Upper lobe of left lung (tissue), 4 donors: ENCODE data around the gene SETBP1.

Source experiments
- POLR2A ChIP-seq, 4 donors: fragments of 450-650 bp; IDR thresholded peaks; one replicate each; pipeline ENCODE4 v1.5.1; 2016 to 2017; ENCODE audit warnings: antibody characterized with exemption in 4 of 4, mild to moderate bottlenecking in 2 of 4
- POLR2AphosphoS5 ChIP-seq, 2 donors: sonication (generic); formaldehyde crosslinking; IDR thresholded peaks; one replicate each; pipeline ENCODE4 v1.5.1; 2017; ENCODE audit warnings: antibody characterized with exemption in 2 of 2
- TF ChIP-seq, protein P1 (sequence below), 6 experiments: fragments of 450-650 bp in 4 of 6; fragments of 200-600 bp in 2 of 6; sonication (generic) in 2 of 6; IDR thresholded peaks; one replicate each; pipeline ENCODE4 v1.5.1; 2016 to 2019; ENCODE audit warnings: antibody characterized with exemption in 6 of 6

DNA sequence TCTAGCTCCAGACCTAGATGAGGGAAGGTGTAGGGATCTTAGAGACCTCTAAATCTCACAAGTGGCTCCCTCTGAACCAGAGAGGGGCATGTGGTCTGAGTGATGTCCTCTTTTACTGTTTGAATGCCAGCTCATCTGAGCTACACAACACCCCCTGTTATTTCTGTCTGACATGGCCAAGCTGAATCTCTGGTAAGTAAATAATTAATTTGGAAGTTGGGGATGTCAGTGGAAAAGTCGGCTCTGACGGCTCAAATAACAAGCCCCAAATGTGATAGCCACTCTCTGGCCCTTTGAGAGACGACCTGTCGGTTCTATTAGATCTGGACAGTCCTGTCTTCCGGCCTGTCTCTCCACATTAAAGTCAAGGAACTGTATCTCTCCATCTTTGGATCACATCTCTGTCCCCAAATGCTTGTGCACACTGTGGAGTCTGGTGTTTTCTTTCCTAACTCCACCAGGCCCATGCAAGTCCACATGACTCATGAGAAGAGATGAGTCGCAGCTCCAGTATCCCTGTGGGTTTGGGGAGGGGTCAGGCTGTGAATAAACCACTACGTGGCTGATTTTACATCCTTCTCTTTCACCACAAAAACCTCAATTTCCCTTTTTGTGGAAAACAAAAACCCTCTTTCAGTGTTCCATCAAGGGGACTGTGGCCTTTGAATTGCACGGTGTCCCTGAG, 52.5 kb downstream of the SETBP1 start:
- no peak for TF ChIP-seq POLR2A (IDR thresholded peaks at IDR 0.05)
- TF ChIP-seq POLR2AphosphoS5 (IDR thresholded peaks at IDR 0.05), result no peak
- TF ChIP-seq, protein P1, sequence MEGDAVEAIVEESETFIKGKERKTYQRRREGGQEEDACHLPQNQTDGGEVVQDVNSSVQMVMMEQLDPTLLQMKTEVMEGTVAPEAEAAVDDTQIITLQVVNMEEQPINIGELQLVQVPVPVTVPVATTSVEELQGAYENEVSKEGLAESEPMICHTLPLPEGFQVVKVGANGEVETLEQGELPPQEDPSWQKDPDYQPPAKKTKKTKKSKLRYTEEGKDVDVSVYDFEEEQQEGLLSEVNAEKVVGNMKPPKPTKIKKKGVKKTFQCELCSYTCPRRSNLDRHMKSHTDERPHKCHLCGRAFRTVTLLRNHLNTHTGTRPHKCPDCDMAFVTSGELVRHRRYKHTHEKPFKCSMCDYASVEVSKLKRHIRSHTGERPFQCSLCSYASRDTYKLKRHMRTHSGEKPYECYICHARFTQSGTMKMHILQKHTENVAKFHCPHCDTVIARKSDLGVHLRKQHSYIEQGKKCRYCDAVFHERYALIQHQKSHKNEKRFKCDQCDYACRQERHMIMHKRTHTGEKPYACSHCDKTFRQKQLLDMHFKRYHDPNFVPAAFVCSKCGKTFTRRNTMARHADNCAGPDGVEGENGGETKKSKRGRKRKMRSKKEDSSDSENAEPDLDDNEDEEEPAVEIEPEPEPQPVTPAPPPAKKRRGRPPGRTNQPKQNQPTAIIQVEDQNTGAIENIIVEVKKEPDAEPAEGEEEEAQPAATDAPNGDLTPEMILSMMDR (IDR thresholded peaks at IDR 0.05), result no peak
